Hepatocyte (in vitro differentiated cells): ENCODE data around the gene TRIML2.

ENCODE experiments used
- CTCF ChIP-seq: fragments of 200-600 bp; sonication (generic); IDR thresholded peaks from 2 replicates; pipeline ENCODE4 v1.5.1; 2016; ENCODE audit warnings: antibody characterized with exemption, mild to moderate bottlenecking; ENCODE audit not compliant: poor library complexity
- EZH2 ChIP-seq: fragments of 200-600 bp; sonication (generic); IDR thresholded peaks from 2 replicates; pipeline ENCODE4 v1.6.1; 2016; ENCODE audit warnings: antibody characterized with exemption, mild to moderate bottlenecking, borderline replicate concordance
- EZH2phosphoT487 ChIP-seq: fragments of 200-600 bp; sonication (generic); IDR thresholded peaks from one replicate; pipeline ENCODE4 v1.6.1; 2018; ENCODE audit warnings: antibody characterized with exemption, mild to moderate bottlenecking, low read depth, moderate library complexity; ENCODE audit not compliant: unreplicated experiment, severe bottlenecking

- TF ChIP-seq CTCF, result no peak
- no peak for TF ChIP-seq EZH2
- TF ChIP-seq EZH2phosphoT487, result no peak
Measured at GRCh38 chr4:188154668-188155405, 45.4 kb upstream of the TRIML2 start.
